Gastrocnemius medialis (tissue), 4 donors: Measurements from ENCODE around the gene NF2.

Experiments
- POLR2A ChIP-seq, 2 donors: fragments of 450-650 bp; IDR thresholded peaks; one replicate each; pipeline ENCODE4 v1.6.1; 2017; ENCODE audit warnings: antibody characterized with exemption in 2 of 2, mild to moderate bottlenecking in 2 of 2, moderate library complexity in 2 of 2
- TF ChIP-seq, protein P1 (sequence below), 5 experiments: fragments of 450-650 bp in 3 of 5; fragments of 200-600 bp in 2 of 5; sonication (generic) in 2 of 5; IDR thresholded peaks in 4 of 5; conservative IDR thresholded peaks in 1 of 5; 1 replicate in 4 of 5; 2 replicates in 1 of 5; pipeline ENCODE4 v1.5.1; 2016 to 2019; ENCODE audit warnings: antibody characterized with exemption in 5 of 5, mild to moderate bottlenecking in 3 of 5, moderate library complexity in 3 of 5

DNA sequence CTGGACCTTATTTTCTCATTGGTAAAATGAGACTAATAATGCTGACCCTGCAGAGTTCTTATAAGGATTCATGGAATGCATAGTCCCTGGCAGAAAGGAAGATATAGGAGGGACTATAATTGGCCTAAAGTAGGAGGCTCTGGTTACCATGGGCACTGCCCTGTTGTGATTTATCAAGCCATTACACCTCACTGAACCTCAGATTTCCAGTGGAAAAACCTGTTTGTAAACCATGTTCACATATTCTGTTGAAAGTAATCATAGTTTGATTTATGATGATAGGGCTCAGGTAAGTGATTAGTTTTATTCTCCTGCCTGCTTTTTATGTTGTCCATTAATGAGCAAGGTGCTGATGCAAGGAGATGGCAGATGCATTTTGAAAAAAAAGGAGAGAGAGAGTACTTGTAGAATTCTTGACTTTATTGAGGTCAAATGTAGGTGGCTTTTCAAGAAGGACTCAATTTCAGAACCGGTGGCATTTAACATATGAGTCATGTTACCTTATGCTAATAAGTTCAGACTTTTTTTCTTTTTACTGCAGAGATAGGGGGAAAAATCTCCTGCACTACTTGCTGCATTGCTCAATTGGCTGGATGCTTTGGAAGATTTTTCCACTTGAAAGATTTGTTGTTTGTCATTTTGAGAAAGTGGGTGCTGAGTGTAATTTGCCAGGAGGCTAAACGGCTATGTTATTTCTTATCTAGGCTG is 14.6 kb downstream of the NF2 start:
- TF ChIP-seq, protein P1, sequence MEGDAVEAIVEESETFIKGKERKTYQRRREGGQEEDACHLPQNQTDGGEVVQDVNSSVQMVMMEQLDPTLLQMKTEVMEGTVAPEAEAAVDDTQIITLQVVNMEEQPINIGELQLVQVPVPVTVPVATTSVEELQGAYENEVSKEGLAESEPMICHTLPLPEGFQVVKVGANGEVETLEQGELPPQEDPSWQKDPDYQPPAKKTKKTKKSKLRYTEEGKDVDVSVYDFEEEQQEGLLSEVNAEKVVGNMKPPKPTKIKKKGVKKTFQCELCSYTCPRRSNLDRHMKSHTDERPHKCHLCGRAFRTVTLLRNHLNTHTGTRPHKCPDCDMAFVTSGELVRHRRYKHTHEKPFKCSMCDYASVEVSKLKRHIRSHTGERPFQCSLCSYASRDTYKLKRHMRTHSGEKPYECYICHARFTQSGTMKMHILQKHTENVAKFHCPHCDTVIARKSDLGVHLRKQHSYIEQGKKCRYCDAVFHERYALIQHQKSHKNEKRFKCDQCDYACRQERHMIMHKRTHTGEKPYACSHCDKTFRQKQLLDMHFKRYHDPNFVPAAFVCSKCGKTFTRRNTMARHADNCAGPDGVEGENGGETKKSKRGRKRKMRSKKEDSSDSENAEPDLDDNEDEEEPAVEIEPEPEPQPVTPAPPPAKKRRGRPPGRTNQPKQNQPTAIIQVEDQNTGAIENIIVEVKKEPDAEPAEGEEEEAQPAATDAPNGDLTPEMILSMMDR (IDR thresholded peaks at IDR 0.05 in 4 of 5, conservative IDR thresholded peaks at IDR 0.05 in 1 of 5) = no peak
- no peak for TF ChIP-seq POLR2A (IDR thresholded peaks at IDR 0.05)
